Testis (tissue), 3 donors: ENCODE results near the gene SUGT1. TPM values are rescaled to one million over a fixed set of nuclear protein-coding genes. Genes with fewer than 3 reads are reported as not detected.

Source experiments
- DNase-seq: peaks from one replicate; pipeline ENCODE4 v3.0.0-alpha.2; 2019
- H3K27ac ChIP-seq, 2 donors: fragments of 200-600 bp; sonication (generic); one replicate each; pipeline ENCODE4 v1.5.1; 2019
- H3K27me3 ChIP-seq: fragments of 200-600 bp; sonication (generic); one replicate; pipeline ENCODE4 v1.5.1; 2019
- H3K36me3 ChIP-seq: fragments of 200-600 bp; sonication (generic); one replicate; pipeline ENCODE4 v1.5.1; 2017; ENCODE audit warnings: low read depth; ENCODE audit errors: missing control alignments
- H3K4me1 ChIP-seq: fragments of 200-600 bp; sonication (generic); one replicate; pipeline ENCODE4 v1.5.1; 2019
- H3K4me3 ChIP-seq, 2 donors: fragments of 200-600 bp; sonication (generic); one replicate each; pipeline ENCODE4 v1.5.1; 2017 to 2019
- H3K9me3 ChIP-seq: fragments of 200-600 bp; sonication (generic); one replicate; pipeline ENCODE4 v1.5.1; 2017
- POLR2A ChIP-seq: fragments of 450-650 bp; IDR thresholded peaks from one replicate; pipeline ENCODE4 v1.6.1; 2017; ENCODE audit warnings: antibody characterized with exemption, mild to moderate bottlenecking, moderate library complexity
- WGBS, 2 donors: methylation state at CpG; one replicate each; pipeline ENCODE4 v1.1.5; 2018; 5-methylcytosine and 5-hydroxymethylcytosine counted together
- intact Hi-C: fragments of 100-400 bp; cut with DNase I; formaldehyde crosslinking; loops from one replicate; pipeline ENCODE4 v1.15.1; 2023; ENCODE audit warnings: low total_unique reads
- polyA plus RNA-seq: library from polyadenylated mRNA; stranded (reverse); fragments of 350-450 nt; fragmentation: Illumina TruSeq; extraction: RNeasy Lipid Tissue Mini Kit (QIAGEN cat#74804); gene quantifications from one replicate; pipeline ENCODE4 v1.2.3, GENCODE V29; 2014; ENCODE audit warnings: low read depth, low replicate concordance; ENCODE audit not compliant: insufficient read depth
- total RNA-seq, 2 donors: library from RNA; depleted of rRNA; stranded (reverse); fragments of >200 nt; gene quantifications; one replicate each; pipeline ENCODE4 v1.2.3, GENCODE V29; 2016
- TF ChIP-seq, protein P1 (sequence below), 3 experiments: fragments of 450-650 bp in 2 of 3; fragments of 200-600 bp in 1 of 3; sonication (generic) in 1 of 3; IDR thresholded peaks; one replicate each; pipeline ENCODE4 v1.5.1; 2016 to 2019; ENCODE audit warnings: antibody characterized with exemption in 3 of 3, mild to moderate bottlenecking in 2 of 3, moderate library complexity in 1 of 3

SUGT1 gene
- total and polyA plus RNA-seq, 3 donors from 2014 or later: 49.1 to 63.4 (median 54.2) TPM

DNA sequence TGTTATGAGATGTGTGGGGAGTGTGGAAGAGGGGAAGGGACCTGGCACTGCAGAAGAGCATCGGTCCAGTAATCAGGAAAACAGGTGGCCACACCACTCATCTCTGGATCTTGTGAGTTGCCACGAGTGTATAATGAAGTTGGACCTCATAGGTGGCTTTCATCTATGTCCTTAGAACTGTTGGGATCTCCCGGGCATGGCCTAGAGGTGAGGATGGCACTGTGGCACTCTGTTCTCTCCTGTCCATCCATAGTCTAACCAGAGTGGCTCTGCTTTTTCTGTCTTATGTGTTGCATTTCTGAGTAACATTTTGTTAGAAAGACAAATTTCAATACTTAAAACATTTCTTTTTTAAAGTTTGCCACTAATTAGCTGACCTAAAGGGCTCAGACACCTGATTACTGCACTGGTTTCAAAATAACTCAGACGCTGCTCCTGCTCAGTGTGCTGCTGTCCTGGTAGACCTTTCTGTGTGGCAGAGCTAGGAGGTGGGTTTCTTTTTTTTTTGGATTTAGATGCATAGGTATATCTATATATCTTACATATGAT, 81.5 kb downstream of the SUGT1 start:
- H3K9me3 ChIP-seq: no peaks in the 10 kb centered on the region
- WGBS, 2 donors: 78 to 80% methylated on average over 4 of the region's 4 CpGs
- TF ChIP-seq, protein P1, sequence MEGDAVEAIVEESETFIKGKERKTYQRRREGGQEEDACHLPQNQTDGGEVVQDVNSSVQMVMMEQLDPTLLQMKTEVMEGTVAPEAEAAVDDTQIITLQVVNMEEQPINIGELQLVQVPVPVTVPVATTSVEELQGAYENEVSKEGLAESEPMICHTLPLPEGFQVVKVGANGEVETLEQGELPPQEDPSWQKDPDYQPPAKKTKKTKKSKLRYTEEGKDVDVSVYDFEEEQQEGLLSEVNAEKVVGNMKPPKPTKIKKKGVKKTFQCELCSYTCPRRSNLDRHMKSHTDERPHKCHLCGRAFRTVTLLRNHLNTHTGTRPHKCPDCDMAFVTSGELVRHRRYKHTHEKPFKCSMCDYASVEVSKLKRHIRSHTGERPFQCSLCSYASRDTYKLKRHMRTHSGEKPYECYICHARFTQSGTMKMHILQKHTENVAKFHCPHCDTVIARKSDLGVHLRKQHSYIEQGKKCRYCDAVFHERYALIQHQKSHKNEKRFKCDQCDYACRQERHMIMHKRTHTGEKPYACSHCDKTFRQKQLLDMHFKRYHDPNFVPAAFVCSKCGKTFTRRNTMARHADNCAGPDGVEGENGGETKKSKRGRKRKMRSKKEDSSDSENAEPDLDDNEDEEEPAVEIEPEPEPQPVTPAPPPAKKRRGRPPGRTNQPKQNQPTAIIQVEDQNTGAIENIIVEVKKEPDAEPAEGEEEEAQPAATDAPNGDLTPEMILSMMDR (IDR thresholded peaks at IDR 0.05): no peak
- TF ChIP-seq POLR2A: no peak

DNA sequence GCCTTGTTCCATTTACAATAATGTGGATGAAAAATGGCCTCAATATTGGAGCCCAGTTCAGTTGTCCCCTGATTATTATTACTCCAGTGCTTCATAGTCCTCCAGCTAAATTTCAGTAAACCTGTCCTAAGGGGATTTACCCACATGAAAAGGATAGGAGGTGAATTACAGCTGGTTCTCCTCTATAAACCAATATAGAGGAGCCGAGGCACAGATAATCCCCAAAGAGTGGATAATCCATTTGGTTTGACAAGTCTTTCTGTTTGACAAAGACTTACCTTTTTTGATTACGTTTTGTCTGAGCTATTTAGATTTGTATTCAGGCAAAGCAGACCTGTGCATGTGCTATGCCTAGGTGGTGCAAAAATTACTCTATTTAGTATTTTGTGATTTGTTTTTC, 84.3 kb downstream of the SUGT1 start:
- DNase-seq: no peak
- Histone ChIP-seq H3K4me1 (no peaks in the 10 kb centered on the region), H3K4me3 (no peak overlapping the region), H3K27ac (no peak overlapping the region), H3K27me3 (no peaks in the 10 kb centered on the region), H3K9me3 (no peaks in the 10 kb centered on the region), H3K36me3 (no peaks in the 10 kb centered on the region)
- intact Hi-C loops: no loop called here
- 90 to 96% methylated on average over 2 of the region's 2 CpGs for WGBS, 2 donors
- TF ChIP-seq, protein P1 (IDR thresholded peaks at IDR 0.05): no peak
- TF ChIP-seq POLR2A: no peak

More for the DNA sequence above, 81.5 kb downstream of the SUGT1 start:
- no peaks in the 10 kb centered on the region for H3K4me1 ChIP-seq
- H3K4me3 ChIP-seq: no peak overlapping the region
- no peaks in the 10 kb centered on the region for H3K36me3 ChIP-seq
- H3K27me3 ChIP-seq: no peaks in the 10 kb centered on the region
- no peak overlapping the region for H3K27ac ChIP-seq
- no peak for DNase-seq
- intact Hi-C loops: no loop called here

DNA sequence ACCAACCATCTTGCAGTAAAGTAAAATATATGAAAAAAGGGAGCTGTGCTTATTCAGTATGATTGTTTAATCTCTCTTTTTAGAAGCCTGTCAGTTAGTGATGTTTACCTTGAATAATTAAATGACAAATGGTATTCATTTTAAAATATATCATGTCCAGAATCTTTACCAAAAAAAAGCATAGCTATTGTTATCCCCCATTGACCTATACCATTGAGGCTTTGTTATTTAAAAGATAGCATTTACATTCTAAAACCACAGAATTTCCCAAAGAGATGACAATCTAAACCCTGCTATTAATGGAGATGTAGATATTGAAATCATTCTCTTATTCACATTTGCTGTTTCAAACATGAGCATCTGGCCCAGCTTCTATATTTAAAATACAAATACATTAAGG, 84.8 kb downstream of the SUGT1 start:
- H3K4me1 ChIP-seq: no peaks in the 10 kb centered on the region
- no peaks in the 10 kb centered on the region for H3K9me3 ChIP-seq
- no peaks in the 10 kb centered on the region for H3K36me3 ChIP-seq
- intact Hi-C loops: no loop called here
- no peak for DNase-seq
- H3K27ac ChIP-seq: no peak overlapping the region
- H3K4me3 ChIP-seq: no peak overlapping the region
- no peak for TF ChIP-seq POLR2A
- TF ChIP-seq, protein P1 (IDR thresholded peaks at IDR 0.05): no peak
- H3K27me3 ChIP-seq: no peaks in the 10 kb centered on the region

DNA sequence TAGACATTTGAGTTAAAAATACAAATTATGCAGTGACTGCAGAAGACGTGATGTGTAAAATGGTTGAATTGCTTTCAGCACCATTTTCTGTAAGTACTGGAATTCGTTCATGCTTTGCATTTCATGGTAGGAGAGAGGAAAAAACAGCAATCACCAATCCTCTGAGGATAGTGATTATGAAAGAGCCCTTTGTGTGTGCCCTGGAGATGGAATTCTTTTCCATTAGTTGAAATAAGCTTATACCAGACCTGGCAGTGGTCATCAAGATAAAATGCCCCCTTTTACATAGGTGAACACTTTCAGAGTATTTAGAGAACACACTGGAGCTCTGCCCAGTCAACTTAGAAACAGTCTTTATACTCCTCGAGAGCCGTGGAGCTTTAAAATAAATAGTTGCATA, 85.3 kb downstream of the SUGT1 start:
- DNase-seq: no peak
- Histone ChIP-seq H3K4me1 (no peaks in the 10 kb centered on the region), H3K4me3 (no peak overlapping the region), H3K9me3 (no peaks in the 10 kb centered on the region), H3K27me3 (no peaks in the 10 kb centered on the region), H3K36me3 (no peaks in the 10 kb centered on the region), H3K27ac (no peak overlapping the region)
- 74 to 76% methylated on average over 4 of the region's 4 CpGs for WGBS, 2 donors
- TF ChIP-seq, protein P1 (IDR thresholded peaks at IDR 0.05): no peak
- TF ChIP-seq POLR2A: no peak
- intact Hi-C loops: no loop called here

DNA sequence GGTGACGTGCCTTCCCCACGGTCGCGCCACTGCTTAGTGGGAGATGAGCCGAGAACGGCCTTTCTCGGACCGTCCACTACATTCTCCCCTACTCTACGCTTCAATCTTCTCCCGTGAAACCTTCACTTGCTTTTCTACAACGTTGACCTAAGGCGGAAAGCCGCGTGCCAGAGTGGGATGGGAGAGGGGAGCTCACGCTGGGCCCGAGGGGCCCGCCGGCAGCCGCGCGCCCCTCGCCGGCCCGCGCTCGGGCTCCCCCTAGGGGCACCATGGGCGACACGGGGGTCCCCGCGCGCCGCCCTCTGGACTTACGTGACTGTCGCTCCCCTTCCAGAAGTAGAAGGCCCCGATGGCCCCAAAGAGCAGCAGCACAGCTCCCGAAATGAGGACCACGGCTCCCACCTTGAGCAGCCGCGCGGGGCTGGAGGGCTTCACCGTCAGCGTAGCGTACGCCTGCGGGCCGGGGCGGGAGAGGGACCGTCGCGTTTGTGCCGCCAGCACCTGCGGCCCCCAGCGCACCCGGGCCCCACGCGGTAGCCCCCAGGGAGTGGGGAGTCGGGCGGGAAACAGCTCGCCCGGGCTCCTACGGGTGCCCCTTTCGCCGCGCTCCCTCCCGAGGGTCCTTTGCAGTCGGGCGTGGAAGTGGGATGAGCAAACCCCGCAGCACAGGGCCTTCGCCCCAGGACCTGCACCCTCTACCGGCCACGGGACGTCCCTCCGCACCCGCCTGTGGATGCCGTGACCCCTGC, 86.3 kb downstream of the SUGT1 start:
- Histone ChIP-seq H3K36me3 (no peaks in the 10 kb centered on the region), H3K4me3 (peak overlapping the region; percentile 43 to 58), H3K27ac (no peak overlapping the region), H3K27me3 (no peaks in the 10 kb centered on the region), H3K4me1 (no peaks in the 10 kb centered on the region), H3K9me3 (no peaks in the 10 kb centered on the region)
- 4 to 6% methylated on average over 35 to 54 of the region's 75 CpGs for WGBS, 2 donors
- intact Hi-C loops: no loop called here
- DNase-seq: peak; percentile 44
- TF ChIP-seq, protein P1 (IDR thresholded peaks at IDR 0.05): peak in 1 of 3 experiments; percentile 58
- TF ChIP-seq POLR2A: no peak
